PC-3 (cell line): Measurements from ENCODE around the gene EMD.

Experiments
- CTCF ChIP-seq: fragments of 300-600 bp; sonication (generic); conservative IDR thresholded peaks from 2 replicates; pipeline ENCODE4 v1.5.1; 2017; ENCODE audit warnings: antibody characterized with exemption, low read depth, mild to moderate bottlenecking, low read length
- EZH2 ChIP-seq: fragments of 300-600 bp; sonication (generic); IDR thresholded peaks from one replicate; pipeline ENCODE4 v1.6.1; 2017; ENCODE audit warnings: antibody characterized with exemption, mild to moderate bottlenecking, low read length; ENCODE audit not compliant: unreplicated experiment

- TF ChIP-seq EZH2 (no peak), CTCF (no peak)
These were observed 8.6 kb upstream of the EMD start for GRCh38 chrX:154370300-154371016.
